Stimulated activated CD8-positive, alpha-beta memory T cell treated with anti-CD3 and anti-CD28 coated beads, Interleukin-12 subunit alpha, Interleukin-12 subunit beta, amount 100 ng/mL, for 4 hours (primary cell): ENCODE results near the gene NSG1.
"Not testable (repeated sequence)": the region's sequence is repeated elsewhere in the genome, so short reads cannot be mapped to it uniquely, and the experiment has no call there.

Experiments
- DNase-seq: peaks from one replicate; pipeline ENCODE4 v3.0.0-alpha.2; 2020; ENCODE audit warnings: low read depth

The NSG1 gene

DNA sequence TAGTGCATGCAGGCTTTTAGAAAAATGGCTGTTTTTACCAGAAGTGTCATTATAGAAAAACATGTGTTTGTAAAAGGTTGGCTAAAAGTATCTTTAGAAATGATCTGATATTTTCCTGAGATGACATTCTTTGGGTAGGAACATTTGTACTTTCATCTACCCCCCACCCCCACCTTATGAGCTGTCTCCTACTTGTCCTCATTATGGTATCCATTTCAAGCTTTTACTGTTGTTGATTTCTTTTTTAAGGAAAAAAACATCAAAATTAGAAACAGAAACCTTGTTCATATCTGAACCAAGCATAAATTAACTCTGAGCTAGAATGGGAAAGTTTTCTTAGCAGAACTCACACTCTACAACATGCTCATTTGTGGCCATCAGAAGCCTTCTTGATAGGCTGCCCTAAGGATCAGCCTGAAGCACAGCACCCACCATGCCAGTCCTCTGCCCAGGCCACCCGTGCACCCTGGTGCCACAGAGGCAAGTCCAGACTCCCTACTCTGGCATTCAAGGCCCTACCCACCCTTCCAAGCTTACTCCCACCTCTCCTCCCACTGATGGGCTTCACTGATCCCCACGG is 49.4 kb downstream of the NSG1 start:
- no peak for DNase-seq

DNA sequence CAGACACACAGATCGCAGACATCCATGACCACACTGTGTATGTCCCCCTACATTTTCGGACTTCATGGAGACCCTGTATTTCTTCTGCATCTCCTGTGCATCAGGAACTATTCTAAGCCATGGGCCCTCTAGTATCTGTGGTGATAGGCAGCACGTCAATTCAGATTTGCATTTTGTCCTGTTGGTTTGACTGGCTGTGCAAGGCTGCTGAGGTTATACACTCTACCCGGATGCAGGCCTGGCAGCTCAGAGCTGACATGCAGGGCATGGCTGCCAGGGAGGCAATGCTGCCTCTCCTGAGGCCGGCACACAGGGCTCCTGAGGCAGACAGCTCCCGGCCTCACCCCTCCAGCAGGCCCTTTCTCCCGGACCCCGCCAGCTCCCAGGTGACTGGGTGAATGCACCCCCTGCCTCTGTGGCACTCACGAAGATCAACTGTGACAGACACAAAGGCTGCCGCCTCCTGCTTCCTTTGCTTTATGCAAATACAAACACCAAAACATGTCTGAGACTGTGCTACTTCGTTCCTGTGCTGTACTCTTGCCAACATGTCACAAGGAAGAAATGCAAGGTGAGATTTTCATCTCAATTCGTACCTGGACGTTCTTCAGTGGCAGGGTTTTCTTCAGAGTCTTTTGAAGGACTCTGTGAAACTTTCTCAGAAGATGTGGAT is 51.0 kb downstream of the NSG1 start:
- DNase-seq: no peak

DNA sequence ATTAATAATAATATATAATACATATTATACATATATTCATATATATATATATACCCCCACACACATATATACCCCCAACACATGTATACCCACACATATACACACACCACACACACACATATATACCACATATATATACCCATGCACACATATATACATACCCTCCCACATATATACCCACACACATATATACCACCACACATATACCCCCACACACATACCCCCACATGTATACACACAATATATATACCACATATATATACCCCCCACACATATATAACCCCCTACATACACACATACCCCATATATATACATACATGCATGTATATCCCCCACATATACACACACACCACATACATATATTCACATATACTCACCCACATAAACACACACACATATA is 52.0 kb downstream of the NSG1 start:
- no peak for DNase-seq

DNA sequence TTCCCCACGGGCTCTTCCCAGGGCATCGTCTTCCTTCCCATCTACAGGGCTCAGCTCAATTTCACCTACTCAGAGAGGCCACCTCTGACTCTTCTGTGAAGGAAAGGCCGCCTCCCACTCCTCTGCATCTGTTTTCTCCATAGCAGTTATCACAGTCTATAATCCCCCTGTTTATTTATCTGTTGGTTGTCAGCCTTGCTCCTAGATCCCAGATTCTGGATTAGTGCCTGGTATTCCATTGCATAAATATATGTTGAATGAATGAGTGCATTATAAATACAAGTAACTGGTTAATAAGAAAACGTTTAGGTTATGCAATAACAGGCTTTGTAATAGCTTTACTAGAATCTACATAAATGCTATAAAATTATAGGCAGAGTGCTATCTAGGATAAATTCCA is 52.9 kb downstream of the NSG1 start:
- DNase-seq: no peak

DNA sequence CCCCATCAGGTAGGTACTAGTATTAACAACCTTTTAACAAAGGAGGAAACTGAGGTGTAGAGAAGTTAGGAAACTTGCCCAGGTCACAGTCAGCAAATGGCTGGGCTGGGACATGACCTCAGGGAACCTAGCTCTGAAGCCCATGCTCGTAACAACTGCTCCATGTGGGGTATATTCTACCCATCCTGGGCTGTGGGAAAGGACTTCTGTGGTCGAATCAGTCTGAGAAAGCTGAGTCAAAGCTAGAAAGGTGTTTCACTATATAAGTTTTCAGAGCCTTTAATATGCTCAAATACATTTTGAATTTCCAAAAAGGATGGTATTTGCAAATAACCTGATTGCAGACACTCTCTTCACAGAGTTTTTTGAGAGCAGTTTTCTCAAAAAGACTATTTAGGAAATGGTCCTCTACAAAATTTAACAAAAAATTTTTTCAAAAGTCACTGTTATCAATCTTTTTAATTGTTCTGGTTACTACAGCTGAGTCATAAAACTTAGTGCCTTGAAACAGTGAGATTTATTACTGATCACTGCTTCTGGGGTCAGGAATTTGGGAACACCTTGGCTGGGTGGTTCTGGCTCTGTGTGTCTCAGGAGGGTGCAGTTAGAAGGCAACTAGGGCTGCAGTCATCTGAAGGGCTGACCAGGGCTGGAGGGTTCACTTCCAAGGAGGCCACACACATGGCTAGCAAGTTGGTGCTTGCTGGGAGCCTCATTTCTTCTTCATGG is 53.6 kb downstream of the NSG1 start:
- no peak for DNase-seq

DNA sequence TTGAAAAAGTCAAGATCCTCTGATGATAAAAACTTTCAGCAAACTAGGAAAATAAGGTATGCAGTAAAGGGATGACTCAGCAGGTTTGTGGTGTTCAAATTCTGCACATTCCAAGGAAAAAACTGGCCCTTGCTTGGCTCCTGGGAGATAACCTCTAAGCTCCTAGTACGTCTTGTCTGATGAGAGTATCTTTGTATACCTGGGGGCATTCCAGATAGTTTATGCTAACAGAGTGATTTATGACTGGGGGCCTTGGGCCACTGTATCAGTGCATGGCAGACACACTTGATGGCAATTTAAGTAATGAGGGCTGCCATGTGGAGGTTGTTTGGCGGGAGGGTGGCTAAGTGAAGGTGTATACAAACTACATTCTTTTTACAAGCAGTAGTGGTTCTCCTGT is 56.9 kb downstream of the NSG1 start:
- DNase-seq: no peak

DNA sequence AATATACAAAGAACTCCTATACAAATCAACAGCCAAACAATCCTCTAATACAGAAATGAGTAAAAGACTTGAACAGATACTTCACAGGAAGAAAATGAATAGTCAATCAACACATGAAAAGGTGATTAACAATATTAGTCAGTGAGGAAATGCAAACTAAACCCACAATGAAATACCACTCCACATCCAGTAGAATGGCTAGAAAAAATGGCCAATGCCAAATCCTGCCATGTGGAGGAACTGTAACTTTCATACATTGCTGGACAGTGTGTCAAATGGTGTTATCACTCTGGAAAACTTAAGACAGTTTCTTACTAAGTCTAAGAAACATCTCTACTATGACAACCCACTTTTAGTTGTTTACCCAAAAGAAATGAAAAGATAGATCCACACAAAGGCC is 59.5 kb downstream of the NSG1 start:
- DNase-seq: no peak

DNA sequence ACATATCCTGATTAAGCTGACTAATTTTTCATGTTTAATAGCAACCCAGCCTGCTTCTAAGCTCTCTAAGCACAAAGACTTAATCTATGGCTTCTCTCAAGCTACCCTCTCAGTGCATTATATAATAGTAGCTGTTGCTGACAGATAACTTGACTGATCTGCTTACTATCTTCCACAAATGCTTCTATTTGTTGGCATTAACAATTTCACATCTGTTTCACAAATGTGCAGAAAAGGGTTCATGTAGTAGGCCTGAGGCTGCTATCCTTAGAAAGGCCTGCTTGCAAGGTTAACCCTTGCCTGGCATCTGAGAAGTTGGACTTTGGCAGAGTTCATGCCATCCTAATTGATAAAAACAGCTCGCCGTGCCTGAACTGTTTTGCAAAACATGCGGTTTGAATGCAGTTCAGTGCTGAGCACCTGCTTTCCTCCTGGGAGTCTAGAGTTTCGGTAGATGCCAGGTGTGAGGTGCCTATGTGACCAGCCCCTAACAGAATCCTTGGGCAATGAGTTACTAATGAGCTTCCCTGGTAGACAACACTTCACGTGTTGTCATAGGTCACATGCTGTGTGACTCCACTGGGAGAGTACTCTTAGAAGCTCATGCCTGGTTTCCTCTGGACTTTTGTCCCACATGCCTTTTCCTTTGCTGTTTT is 68.4 kb downstream of the NSG1 start:
- no peak for DNase-seq

DNA sequence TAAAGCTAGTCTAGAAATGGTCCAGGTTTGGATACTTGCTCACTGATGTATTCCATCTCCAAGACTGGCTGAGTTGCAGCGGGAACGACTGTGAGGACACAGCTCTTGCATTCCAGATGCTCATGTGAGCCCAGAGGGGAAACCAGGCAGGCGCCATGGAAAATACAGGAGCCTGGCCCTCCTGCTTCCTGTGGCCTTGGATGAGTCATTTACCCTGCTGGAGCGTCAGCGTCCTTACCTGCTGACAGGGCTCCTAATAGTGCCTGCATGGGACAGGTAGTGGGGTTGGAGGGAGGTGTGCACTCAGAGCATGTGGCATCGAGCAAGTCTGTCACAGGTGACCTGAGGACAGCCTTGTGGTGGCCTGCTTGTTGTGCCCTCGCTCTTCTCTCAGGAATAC is 69.4 kb downstream of the NSG1 start:
- no peak for DNase-seq

DNA sequence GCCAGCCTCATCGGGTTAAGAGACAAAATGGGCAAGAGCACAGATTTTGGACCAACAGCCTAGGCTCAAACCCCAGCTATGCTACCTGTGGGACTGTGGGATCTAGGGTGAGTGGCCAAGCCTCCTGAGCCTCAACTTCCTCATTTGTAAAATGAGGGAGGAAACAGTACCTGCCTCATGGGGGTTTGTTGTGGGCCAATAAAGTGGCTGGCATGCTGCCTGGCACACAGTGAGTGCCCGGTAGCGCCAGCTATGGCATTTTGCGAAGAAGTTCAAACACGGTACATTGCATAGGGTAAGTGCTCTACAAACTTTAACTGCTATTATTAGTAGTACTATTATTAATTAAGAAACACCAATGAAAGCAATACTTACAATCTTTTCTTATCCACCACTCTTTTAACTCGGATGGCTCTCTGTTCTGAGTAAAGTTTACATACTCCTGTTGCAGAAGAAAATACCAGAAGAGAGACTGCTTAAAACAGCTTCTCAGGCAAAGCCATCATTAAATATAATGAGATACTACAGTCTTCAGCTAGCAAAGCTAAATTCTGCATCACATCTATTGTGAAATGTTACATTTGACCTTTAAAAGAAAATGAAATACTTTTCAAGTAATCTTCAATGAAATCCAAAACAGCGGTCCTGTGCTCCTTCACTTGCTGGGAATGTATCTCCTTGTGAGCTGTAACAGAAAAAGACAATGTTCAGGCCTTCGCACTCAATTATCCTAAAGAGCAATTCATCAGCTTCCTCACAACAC is 70.1 kb downstream of the NSG1 start:
- no peak for DNase-seq

DNA sequence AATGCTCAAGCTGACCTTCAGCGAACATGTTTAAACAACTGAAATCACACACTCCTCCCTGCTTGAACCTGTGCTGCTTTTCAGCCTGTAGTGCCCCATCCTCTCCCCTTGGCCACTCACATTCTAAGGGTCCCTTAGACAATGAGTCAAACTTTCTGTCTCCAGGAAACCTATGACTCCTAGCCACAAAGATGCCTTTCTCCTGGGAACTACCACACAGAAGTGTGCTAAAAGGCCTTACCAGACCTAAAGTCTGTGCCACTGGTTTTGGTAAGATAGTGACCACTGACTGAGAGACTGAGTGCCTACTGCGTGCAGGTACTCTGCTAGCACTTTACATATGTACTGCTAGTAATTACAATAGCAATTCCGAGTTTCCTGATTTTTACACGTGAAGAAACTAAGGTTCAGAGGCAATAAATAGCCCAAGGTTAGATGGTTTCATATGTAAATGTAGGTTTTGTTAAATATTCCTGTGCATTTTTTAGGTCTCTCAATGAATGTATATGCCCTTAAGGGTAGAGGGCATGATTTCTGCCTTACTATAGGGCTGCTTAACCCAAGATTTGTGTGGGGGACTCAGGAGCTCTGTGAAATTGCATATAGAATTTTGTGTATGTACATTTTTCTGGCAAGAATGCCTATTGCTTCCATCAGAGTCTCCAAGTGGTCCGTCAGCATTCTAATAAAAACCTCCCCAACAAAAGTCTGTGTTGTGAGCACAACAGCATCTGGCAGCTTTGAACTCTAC is 71.1 kb downstream of the NSG1 start:
- no peak for DNase-seq

DNA sequence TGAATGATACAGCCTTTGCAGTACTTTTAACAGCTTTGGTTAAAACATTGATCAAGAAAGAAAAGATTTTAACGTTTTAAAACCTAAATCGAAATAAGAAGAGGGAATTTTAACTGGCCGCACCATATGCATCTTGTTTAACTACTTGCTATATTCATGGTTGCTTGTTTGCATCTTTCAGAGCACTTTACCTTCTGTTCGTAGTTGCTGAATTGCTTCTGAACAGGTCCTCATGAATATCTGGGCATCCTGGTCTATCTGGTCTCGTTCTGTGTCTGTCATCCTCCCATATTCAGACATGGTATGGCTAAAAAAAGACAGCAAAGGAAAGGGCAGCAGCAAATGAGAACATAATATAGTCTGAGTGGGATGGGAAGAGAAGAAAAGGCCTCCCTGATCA is 72.3 kb downstream of the NSG1 start:
- DNase-seq: no peak

DNA sequence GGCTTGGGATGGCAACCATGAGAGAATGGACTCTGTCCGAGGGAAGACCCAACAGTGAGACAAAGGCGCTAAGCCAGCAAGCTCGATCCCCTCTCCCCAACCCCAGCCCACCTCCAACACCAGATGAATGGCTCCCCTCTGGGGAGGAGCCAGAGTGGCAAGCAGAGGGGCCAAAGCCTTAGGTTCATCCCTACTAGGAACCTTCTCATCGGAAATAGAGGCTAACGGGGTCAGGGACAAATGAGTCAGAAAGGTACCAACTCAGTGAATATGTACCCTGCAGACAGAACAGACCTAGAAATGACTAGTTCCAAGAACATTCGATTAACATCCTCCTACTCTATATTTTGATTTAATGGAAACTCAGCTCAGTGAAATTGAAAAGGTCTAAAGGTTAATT is 73.9 kb downstream of the NSG1 start:
- no peak for DNase-seq

DNA sequence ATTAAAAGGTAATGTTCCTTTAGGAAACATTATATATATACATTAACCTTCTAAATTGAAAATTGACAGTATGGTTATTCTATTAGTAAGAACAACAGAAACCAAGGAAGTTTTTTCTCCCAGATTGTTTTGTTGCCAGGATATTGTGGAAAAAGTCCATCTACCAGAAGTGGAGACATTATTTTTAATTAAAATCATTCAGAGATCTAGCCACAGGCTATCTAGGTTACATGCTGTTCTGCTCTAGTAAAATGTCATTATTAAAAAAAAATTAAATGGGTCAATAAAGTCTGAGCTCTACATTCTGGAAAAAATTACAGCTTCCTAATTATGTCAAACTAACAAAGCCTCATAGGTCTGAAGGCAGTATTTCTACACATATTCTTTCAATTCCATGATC is 74.3 kb downstream of the NSG1 start:
- DNase-seq: no peak

DNA sequence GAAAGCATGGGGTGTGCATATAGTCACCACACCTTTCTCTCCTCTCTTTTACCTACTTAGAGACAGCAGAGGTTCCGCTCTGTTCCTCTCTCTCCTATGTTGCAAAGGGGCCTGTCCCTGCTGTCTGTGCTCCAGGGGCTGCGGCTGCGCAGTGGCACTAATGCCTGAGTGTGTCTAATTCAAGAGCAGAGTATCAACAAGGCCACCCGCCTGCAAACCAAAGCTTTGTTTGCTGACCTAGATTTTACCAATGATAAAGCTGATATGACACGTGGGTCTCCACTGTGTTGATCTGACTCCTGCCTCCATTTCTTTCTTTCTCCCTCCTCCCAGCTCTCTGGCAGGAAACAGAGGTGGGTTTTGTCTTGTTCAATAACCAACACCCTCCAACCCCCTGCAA is 74.9 kb downstream of the NSG1 start:
- peak; percentile 2 for DNase-seq

DNA sequence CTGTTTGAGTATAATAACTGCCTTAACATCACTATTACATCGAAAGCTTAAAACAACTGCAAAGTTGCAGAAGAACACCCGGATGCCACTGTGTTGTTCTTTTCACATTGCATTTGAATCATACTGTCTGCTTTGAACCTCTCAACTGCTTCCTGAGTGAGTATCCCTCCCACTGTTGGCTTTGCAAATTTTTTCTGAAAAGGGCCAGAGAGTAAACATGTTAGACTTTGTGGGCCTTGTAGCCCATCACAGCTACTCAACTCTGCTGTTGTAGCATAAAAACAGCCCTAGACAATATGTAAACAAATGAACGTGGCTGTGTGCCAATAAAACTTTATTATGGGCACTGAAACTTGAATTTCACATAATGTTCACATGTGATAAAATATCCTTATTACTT is 76.1 kb downstream of the NSG1 start:
- DNase-seq: no peak

DNA sequence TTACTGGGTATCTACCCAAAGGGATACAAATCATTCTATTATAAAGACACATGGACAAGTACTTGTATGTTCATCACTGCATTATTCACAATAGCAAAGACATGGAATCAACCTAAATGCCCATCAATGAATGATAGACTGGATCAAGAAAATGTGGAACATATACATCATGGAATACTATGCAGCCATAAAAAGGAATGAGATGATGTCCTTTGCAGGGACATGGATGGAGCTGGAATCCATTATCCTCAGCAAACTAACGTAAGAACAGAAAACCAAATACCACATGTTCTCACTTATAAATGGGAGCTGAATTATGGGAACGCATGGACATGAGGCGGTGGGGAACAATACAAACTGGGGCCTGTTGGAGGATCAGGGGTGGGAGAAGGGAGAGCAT is 78.3 kb downstream of the NSG1 start:
- not testable (repeated sequence) for DNase-seq
